Activated naive CD4-positive, alpha-beta T cell treated with anti-CD3 and anti-CD28 coated beads, Interleukin-2, amount 10 ng/mL, durations not matched to agents 7 days and 5 days (primary cell): ENCODE results near the gene DLL4.
A peak's percentile ranks its signal among the peaks of the same experiment; 100 is the strongest.

Source experiments
- CTCF ChIA-PET: fragments of 350-600 bp; sonication (Branson Sonifier 250); formaldehyde crosslinking; loops from one replicate; lab custom pipeline; 2021; ENCODE audit warnings: antibody characterized with exemption; lab: Charles Lee
- DNase-seq: peaks from one replicate; pipeline ENCODE4 v3.0.0-alpha.2; 2020
- H3K27ac Mint-ChIP-seq: one replicate; pipeline ENCODE4 v1.8.0; 2021; ENCODE audit warnings: mild to moderate bottlenecking, moderate library complexity, mixed read lengths
- H3K27me3 Mint-ChIP-seq: one replicate; pipeline ENCODE4 v1.8.0; 2021; ENCODE audit warnings: mild to moderate bottlenecking, mixed read lengths
- H3K36me3 Mint-ChIP-seq: one replicate; pipeline ENCODE4 v1.8.0; 2021; ENCODE audit warnings: mixed read lengths
- H3K4me1 Mint-ChIP-seq: one replicate; pipeline ENCODE4 v1.8.0; 2021; ENCODE audit warnings: mixed read lengths
- H3K4me3 Mint-ChIP-seq: one replicate; pipeline ENCODE4 v1.8.0; 2021; ENCODE audit warnings: mild to moderate bottlenecking, moderate library complexity, mixed read lengths
- H3K9me3 Mint-ChIP-seq: one replicate; pipeline ENCODE4 v1.8.0; 2021; ENCODE audit warnings: mixed read lengths

DLL4 gene

DNA sequence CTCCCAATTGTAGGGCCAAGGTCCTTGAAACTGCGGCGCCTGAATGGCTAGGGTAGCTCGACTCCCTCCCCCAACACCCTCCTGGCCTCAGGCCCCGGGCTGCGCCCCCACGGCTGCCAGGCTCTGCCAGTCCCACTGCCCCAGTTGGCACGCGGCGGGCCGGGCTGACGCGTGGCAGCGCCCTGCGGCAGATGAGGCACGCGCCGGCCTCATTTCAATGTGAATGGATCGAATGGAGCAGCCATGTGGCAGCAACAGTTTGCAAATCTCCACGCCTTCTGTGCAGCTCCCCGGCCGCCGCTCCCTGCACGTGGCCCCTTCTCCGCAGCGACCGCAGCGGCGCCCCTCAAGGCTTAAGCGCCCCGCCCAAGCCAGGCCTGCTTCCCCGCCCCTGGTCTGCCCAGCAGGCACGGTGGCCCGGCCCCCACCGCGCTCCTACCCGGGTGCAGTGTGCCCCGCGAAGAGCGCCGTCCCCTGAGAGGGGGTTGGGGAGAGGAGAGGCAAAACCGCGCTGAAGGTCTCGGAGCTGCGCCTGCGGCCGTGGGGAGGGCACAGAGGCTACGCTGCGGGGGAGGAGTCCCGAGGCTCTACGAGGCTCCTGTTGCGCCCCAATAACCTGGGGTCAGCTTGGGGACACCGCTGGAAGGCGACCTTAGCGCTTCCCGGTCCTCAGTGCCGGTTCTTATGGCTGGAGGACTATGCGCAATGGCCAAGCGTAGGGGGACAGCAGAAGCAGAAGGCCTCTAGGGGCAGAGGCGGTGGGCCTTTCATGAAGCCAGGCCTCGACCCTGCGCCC, 3.1 kb upstream of the DLL4 start:
- no peaks in the 10 kb centered on the region for H3K9me3 Mint-ChIP-seq
- H3K27ac Mint-ChIP-seq, result no peak overlapping the region
- no peaks in the 10 kb centered on the region for H3K36me3 Mint-ChIP-seq
- CTCF ChIA-PET, result interaction anchor here (0.9 kb wide), 1 partner anchor 11 kb away, joined by 5 read pairs; no protein-coding TSS in a partner anchor
- H3K4me1 Mint-ChIP-seq, result peaks cover 45% of the 10 kb centered on the region
- peak; percentile 43 for DNase-seq
- peaks cover 94% of the 10 kb centered on the region for H3K27me3 Mint-ChIP-seq
- no peak overlapping the region for H3K4me3 Mint-ChIP-seq

DNA sequence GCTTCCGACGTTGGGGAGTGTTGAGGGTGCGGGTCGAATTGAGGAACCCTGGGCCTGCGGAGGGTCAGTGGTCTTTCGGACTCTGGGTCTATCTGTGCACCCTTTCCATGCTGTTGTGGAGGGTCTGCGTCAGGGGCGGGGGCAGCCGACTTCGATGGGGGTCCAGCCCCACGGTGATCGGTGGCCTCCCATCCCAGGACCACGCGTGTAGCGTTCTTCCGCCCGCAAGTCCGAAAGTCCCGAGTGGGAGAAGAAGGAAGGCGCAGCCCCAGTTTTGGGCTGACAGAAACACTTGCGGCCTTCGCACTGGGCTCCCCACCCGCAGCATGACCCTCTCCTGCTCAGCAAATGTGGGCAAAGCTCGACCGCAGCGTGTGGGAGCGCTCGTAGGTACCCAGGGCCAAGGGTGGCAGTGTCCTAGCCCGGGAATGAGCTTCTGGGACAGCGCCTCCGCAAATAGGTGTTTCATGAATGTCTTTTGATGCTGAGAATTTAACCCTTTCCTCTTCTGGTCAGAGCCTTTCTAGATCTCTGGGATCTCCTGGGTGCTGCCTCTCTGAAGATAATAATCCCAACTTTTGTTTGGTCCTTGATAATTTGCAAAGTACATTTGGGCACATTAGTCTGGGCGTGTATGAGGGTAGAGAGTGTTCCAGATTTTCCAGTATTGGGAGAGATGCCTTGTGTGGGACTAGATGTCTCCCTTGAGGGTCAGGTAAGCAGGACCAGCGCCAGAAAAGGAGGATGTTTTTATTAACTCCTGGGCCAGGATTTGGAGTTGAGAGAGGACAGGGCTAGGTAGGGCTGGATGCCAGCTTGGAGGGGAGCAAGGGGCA, 2.3 kb upstream of the DLL4 start:
- Mint-ChIP-seq H3K9me3 (no peaks in the 10 kb centered on the region), H3K4me1 (peaks cover 47% of the 10 kb centered on the region), H3K27me3 (peaks cover 100% of the 10 kb centered on the region), H3K27ac (no peak overlapping the region), H3K36me3 (no peaks in the 10 kb centered on the region), H3K4me3 (no peak overlapping the region)
- CTCF ChIA-PET, result interaction anchor here (1.9 kb wide), 1 partner anchor 15 kb away, joined by 10 read pairs; no protein-coding TSS in a partner anchor
- DNase-seq, result no peak

DNA sequence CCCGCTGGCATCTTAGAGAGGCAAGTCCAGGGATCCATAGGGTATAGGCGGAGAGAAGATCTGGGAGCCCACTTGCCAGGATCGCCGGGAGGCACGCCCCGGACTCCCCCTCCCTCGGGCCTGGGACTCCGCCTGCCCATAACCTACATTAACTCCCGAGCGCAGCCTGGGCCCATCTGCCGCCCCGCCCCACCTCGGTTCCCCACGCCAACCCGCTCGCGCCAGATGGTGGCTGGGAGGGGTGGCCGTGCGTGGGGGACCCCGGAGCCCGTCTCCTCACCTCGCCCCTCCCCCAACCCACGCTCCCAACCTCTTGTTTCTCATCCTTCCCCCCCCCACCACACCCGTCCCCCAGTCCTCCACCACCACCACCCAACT, 1.7 kb upstream of the DLL4 start:
- Mint-ChIP-seq H3K36me3 (no peaks in the 10 kb centered on the region), H3K27ac (no peak overlapping the region), H3K4me3 (no peak overlapping the region), H3K9me3 (no peaks in the 10 kb centered on the region), H3K27me3 (peaks cover 100% of the 10 kb centered on the region), H3K4me1 (peaks cover 50% of the 10 kb centered on the region)
- CTCF ChIA-PET, result interaction anchor here (1.0 to 1.9 kb wide), 2 partner anchors 14 to 32 kb away, joined by 3 to 10 read pairs; no protein-coding TSS in a partner anchor
- DNase-seq, result no peak

DNA sequence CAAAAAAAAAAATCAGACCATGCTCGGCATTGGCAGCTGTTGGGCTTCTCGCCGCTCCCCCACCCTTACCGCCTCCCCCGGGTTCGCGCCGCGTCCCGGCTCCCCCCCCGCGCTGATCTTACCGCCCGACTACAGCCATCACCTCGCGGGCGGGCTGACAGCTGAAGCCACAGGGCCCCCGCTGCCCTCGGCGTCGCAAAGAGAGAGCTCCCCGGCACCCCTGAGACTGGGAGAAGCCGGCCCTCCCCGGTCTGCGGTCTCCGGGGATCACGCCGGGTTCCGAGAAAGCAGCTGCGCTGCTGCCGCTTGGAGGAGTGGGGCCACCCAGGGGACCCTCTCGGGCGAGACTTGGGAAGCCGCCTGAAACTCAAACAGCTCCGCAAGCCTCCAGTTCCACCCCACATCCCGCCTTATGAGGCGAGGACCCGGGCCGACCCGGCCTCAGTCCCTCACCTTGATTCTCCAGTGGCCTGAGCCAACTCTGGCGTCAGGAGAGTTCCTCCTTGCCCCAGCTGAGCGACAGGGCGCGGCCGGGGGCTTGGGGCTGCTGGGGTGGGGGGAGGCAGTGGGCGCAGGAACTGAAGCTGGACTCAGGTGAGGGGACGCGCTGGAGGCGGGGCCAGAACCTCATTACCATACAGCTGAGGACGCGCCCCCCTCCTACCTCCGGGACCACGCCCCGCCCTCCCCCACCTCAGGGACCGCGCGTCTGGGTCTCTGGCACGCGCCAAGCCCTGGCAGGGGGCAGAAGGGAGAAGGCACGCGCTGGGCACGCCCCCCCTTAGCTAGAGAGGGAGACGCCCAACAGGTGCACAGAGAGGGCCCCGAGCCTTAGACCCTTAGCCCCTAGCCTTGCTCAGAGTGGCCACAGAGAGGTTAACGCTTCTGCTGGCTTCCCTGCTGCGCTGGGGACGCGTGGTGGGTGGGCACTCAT, 1.0 kb upstream of the DLL4 start:
- Mint-ChIP-seq H3K4me1 (peaks cover 50% of the 10 kb centered on the region), H3K36me3 (no peaks in the 10 kb centered on the region), H3K27me3 (peaks cover 100% of the 10 kb centered on the region), H3K4me3 (peak overlapping the region; percentile 61), H3K9me3 (no peaks in the 10 kb centered on the region), H3K27ac (no peak overlapping the region)
- CTCF ChIA-PET, result interaction anchor here (0.6 to 4.5 kb wide), 4 partner anchors 13 to 33 kb away, joined by 3 to 34 read pairs (median 6); no protein-coding TSS in a partner anchor
- peak; percentile 56 for DNase-seq

DNA sequence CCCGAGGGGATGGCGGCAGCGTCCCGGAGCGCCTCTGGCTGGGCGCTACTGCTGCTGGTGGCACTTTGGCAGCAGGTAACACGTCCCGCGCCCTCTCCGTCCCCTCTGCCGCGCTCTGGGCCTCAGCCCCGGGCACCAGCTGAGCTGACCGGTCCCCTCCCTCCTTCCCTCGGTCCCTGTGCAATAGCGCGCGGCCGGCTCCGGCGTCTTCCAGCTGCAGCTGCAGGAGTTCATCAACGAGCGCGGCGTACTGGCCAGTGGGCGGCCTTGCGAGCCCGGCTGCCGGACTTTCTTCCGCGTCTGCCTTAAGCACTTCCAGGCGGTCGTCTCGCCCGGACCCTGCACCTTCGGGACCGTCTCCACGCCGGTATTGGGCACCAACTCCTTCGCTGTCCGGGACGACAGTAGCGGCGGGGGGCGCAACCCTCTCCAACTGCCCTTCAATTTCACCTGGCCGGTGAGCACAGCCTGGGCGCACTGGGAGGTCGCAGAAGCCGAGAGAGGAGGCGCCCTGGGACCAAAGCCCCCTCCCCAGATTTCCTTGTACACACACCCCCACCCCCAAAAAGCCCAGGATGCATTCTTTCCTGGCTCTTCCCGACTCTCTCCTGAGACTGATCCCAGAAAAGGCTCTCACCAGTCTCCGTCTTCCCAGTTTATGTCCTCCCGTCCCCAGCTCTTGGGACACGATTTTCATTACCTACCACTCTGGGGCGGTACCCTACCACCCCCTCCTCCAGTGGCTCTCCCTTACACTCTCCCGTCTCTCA, 705 bp downstream of the DLL4 start:
- DNase-seq, result no peak
- Mint-ChIP-seq H3K9me3 (no peaks in the 10 kb centered on the region), H3K4me3 (peak overlapping the region; percentile 47), H3K36me3 (no peaks in the 10 kb centered on the region), H3K27ac (no peak overlapping the region), H3K27me3 (peaks cover 96% of the 10 kb centered on the region), H3K4me1 (peaks cover 50% of the 10 kb centered on the region)
- CTCF ChIA-PET, result interaction anchor here (0.9 to 4.5 kb wide), 7 partner anchors 11 to 256 kb away, joined by 3 to 34 read pairs (median 6); no protein-coding TSS in a partner anchor

DNA sequence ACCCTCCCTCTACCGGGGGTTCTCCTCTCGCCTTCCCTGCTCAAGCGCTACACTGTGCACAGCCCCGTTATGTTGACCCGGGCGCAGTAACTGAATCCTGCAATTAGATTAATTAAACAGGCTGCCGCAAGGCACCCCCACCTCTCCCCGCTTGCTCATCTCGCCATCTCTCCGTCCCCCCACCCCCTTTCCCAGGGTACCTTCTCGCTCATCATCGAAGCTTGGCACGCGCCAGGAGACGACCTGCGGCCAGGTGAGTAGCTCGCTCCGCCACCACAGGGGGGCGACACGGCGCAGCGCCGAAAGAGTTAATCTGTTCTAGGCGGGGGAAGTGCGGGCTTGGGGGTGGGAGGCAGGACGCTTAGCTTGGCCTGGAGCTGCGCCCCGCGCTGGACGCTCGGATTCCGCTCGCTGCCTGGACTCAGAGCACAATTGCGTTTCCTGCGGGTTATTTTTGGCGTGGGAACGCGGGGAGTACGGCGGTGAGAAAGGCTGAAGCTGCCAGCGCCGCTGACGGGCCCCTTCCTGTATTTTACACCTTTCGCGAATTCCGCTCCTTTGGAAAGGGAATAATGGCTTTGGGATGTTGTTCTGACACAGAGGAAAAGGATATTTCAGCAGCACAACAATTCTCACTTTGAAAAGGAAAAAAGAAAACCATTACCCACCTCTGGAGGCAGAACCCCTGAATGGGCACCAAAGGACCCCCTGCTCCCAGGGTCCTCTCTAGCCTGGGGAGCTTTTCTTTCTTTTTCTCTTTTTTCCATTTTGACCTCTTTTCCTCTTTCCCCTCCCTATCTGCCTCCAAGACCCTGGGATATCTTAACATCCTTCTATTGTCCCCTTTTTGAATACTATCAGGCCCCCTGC, 1.5 kb downstream of the DLL4 start:
- peaks cover 95% of the 10 kb centered on the region for H3K27me3 Mint-ChIP-seq
- DNase-seq, result peak; percentile 62
- CTCF ChIA-PET, result interaction anchor here (0.8 to 4.5 kb wide), 13 partner anchors 9 to 260 kb away, joined by 3 to 34 read pairs (median 5); no protein-coding TSS in a partner anchor

DNA sequence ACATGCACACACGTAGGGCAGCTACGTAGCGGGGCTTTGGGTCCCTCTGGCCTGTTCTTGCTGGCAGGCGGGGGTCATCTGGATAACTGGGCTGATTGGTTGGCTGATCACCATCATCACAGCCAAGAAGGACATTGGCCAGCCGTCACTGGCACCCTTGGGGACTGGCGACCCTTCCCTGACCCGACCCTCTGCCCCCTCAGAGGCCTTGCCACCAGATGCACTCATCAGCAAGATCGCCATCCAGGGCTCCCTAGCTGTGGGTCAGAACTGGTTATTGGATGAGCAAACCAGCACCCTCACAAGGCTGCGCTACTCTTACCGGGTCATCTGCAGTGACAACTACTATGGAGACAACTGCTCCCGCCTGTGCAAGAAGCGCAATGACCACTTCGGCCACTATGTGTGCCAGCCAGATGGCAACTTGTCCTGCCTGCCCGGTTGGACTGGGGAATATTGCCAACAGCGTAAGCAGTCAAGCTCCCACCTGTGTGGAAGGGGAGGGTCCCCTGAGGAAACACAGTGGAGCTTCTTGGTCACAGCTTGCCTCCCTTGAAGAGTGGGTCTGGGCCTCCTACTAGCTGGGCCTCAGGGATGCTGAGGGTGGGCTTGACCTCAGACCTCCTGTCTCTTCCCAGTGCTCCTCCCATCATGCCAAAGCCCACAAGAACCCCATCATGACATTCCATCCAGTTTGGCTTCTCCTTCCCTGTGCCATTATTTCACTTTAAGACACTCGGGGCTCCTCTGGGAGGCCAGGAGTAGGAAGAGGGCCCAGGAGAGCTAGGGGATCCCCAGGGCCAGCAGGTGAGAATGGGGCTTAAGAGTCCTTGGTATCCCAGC, 2.4 kb downstream of the DLL4 start:
- H3K4me3 Mint-ChIP-seq, result no peak overlapping the region
- DNase-seq, result no peak

More for the DNA sequence above, 1.5 kb downstream of the DLL4 start:
- H3K4me3 Mint-ChIP-seq, result peak overlapping the region; percentile 47
- no peak overlapping the region for H3K27ac Mint-ChIP-seq
- no peaks in the 10 kb centered on the region for H3K9me3 Mint-ChIP-seq
- no peaks in the 10 kb centered on the region for H3K36me3 Mint-ChIP-seq
- peaks cover 47% of the 10 kb centered on the region for H3K4me1 Mint-ChIP-seq

DNA sequence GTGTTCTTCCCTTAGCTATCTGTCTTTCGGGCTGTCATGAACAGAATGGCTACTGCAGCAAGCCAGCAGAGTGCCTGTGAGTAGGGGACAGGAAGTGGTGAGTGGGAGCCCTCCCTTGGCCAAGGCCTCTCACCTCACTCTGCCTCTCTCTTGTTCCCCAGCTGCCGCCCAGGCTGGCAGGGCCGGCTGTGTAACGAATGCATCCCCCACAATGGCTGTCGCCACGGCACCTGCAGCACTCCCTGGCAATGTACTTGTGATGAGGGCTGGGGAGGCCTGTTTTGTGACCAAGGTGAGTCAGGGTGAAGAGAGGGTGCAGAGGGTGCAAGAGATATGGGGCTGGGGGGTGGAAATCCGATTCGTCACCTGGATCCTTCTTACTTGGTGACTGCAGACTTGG, 3.0 kb downstream of the DLL4 start:
- peaks cover 88% of the 10 kb centered on the region for H3K27me3 Mint-ChIP-seq

More for the DNA sequence above, 2.4 kb downstream of the DLL4 start:
- Mint-ChIP-seq H3K27ac (no peak overlapping the region), H3K27me3 (peaks cover 91% of the 10 kb centered on the region), H3K4me1 (peaks cover 43% of the 10 kb centered on the region), H3K9me3 (no peaks in the 10 kb centered on the region), H3K36me3 (no peaks in the 10 kb centered on the region)
- CTCF ChIA-PET, result interaction anchor here (0.6 to 4.5 kb wide), 11 partner anchors 10 to 955 kb away, joined by 3 to 34 read pairs (median 6); no protein-coding TSS in a partner anchor

DNA sequence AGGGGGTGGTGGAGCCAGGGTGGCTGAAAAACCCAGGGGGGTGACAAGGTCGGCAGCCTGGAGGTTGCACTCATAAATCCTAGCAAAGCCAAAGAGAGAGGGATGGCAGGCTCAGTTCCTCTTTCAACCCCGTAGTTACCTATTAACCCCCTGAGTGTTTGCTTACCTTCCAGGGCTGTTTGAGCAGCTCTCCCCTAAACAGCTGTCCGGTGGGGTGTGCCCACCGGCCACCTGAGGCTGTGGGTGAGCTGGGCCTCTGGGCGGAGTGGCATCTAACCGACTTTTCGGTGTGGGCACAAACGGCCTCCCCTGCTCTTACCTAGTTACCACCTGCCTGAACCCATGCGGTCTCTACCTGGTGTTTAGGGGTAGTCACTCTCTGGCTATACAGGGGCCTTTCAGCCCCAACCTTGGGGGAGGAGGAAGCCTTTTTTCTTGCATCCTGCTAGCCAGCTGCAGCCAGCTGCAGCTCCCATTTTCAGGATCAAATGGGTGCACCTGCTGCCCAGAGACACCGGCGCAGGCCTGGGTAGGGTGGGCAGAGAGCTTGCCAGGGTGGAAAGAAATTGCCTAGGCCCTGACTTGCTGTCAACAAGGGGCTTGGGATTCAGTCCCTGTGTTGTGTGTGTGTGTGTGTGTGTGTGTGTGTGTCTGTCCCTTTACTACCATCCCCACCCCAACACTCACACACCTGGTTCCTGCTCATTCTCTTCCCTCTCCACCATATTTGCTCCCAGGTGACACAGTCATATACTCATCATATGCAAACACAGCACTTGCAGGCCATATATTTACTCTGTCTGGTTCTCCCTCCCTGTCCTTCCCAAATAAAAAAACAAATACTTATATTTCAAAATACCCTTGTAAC, 3.7 kb downstream of the DLL4 start:
- no peak for DNase-seq
- H3K4me1 Mint-ChIP-seq, result peaks cover 33% of the 10 kb centered on the region
- CTCF ChIA-PET, result interaction anchor here (0.6 to 4.5 kb wide), 4 partner anchors 8 to 956 kb away, joined by 3 to 34 read pairs (median 17); no protein-coding TSS in a partner anchor
- no peak overlapping the region for H3K27ac Mint-ChIP-seq
- H3K27me3 Mint-ChIP-seq, result peaks cover 84% of the 10 kb centered on the region
- H3K4me3 Mint-ChIP-seq, result no peak overlapping the region
- no peaks in the 10 kb centered on the region for H3K36me3 Mint-ChIP-seq
- H3K9me3 Mint-ChIP-seq, result no peaks in the 10 kb centered on the region

More for the DNA sequence above, 3.0 kb downstream of the DLL4 start:
- Mint-ChIP-seq H3K9me3 (no peaks in the 10 kb centered on the region), H3K27ac (no peak overlapping the region), H3K36me3 (no peaks in the 10 kb centered on the region), H3K4me1 (peaks cover 37% of the 10 kb centered on the region), H3K4me3 (no peak overlapping the region)
- CTCF ChIA-PET, result interaction anchor here (0.6 to 4.5 kb wide), 4 partner anchors 9 to 956 kb away, joined by 3 to 34 read pairs (median 16); no protein-coding TSS in a partner anchor
- no peak for DNase-seq

DNA sequence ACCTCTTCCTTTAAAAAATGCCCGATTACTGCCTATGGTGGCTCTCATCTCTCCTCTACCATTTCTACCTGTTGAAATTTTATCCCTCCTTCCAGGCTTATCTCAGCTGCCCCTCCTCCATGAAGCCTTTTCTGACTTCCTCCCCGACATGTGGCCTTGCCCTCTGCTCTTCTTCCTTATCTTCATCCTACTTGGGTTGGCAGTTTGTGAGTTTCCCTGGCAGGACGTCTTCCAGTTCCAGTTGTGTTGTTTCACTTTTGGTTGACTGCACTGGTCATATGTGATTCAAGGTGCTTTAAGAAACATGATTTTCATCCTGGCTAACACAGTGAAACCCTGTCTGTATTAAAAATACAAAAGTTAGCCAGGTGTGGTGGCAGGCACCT, 4.4 kb downstream of the DLL4 start:
- no peaks in the 10 kb centered on the region for H3K9me3 Mint-ChIP-seq
- no peaks in the 10 kb centered on the region for H3K36me3 Mint-ChIP-seq
- peaks cover 82% of the 10 kb centered on the region for H3K27me3 Mint-ChIP-seq
- CTCF ChIA-PET, result interaction anchor here (1.7 kb wide), 1 partner anchor 9 kb away, joined by 6 read pairs; no protein-coding TSS in a partner anchor
- peaks cover 31% of the 10 kb centered on the region for H3K4me1 Mint-ChIP-seq
- no peak for DNase-seq
- no peak overlapping the region for H3K27ac Mint-ChIP-seq
- H3K4me3 Mint-ChIP-seq, result no peak overlapping the region
